Mesothelial cell of epicardium (in vitro differentiated cells): ENCODE data around the gene ACADS. TPM values are rescaled to one million over a fixed set of nuclear protein-coding genes. Genes with fewer than 3 reads are reported as not detected.
A peak's percentile ranks its signal among the peaks of the same experiment; 100 is the strongest.

Source experiments
- DNase-seq, 2 experiments: peaks; one replicate each; pipeline ENCODE4 v3.0.0; 2021; ENCODE audit warnings: low spot score in 2 of 2; ENCODE audit not compliant: unreplicated experiment in 2 of 2
- H3K27ac Mint-ChIP-seq: 2 replicates; pipeline ENCODE4 v1.8.0; 2021; ENCODE audit warnings: mixed read lengths
- H3K27me3 Mint-ChIP-seq: 2 replicates; pipeline ENCODE4 v1.8.0; 2021; ENCODE audit warnings: low read depth, mixed read lengths
- H3K36me3 Mint-ChIP-seq: 2 replicates; pipeline ENCODE4 v1.8.0; 2021; ENCODE audit warnings: mixed read lengths
- H3K4me1 Mint-ChIP-seq: 2 replicates; pipeline ENCODE4 v1.8.0; 2021; ENCODE audit warnings: mixed read lengths
- H3K4me3 Mint-ChIP-seq: 2 replicates; pipeline ENCODE4 v1.8.0; 2021; ENCODE audit warnings: mild to moderate bottlenecking, moderate library complexity, mixed read lengths
- H3K9me3 Mint-ChIP-seq: 2 replicates; pipeline ENCODE4 v1.8.0; 2021; ENCODE audit warnings: mixed read lengths
- total RNA-seq: library from RNA; stranded (reverse); gene quantifications from 3 replicates; pipeline ENCODE4 v1.2.1, GENCODE V29; 2021
- TF ChIP-seq, protein P1 (sequence below): fragments of 200-600 bp; sonication (generic); IDR thresholded peaks from one replicate; pipeline ENCODE4 v1.5.0; 2021; ENCODE audit warnings: antibody characterized with exemption; ENCODE audit not compliant: unreplicated experiment

The ACADS gene
- total RNA-seq, 1 donor from 2014 or later, result 11.9 TPM

DNA sequence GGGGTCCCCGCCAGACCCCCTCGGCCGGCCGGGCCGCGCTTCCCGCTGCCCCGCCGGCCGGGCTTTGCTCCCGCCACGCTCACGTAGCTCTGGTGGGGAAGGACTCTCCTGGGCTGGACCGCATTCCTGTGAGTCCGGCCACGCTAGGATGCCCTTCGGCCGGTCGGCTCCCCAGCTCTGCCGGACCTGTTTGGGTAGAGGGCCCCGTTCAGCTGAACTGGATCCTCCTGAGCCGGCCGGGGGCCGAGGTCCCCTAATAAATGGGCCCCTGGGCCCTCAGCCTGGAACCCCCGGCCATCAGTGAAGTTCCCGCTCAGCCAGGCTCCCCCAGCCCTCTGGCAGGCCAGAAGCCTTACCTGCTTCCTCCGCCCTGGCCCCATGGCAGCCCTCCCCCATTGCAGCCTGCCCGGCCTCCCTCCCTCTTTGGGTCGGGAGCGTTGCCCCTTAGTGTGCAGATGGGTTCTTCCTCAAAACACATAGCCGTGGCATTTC is 14.8 kb upstream of the ACADS start:
- H3K27me3 Mint-ChIP-seq, result no peaks in the 10 kb centered on the region
- H3K4me3 Mint-ChIP-seq, result peak overlapping the region; percentile 71
- peak overlapping the region; percentile 82 for H3K27ac Mint-ChIP-seq
- H3K4me1 Mint-ChIP-seq, result peaks cover 32% of the 10 kb centered on the region
- TF ChIP-seq, protein P1, sequence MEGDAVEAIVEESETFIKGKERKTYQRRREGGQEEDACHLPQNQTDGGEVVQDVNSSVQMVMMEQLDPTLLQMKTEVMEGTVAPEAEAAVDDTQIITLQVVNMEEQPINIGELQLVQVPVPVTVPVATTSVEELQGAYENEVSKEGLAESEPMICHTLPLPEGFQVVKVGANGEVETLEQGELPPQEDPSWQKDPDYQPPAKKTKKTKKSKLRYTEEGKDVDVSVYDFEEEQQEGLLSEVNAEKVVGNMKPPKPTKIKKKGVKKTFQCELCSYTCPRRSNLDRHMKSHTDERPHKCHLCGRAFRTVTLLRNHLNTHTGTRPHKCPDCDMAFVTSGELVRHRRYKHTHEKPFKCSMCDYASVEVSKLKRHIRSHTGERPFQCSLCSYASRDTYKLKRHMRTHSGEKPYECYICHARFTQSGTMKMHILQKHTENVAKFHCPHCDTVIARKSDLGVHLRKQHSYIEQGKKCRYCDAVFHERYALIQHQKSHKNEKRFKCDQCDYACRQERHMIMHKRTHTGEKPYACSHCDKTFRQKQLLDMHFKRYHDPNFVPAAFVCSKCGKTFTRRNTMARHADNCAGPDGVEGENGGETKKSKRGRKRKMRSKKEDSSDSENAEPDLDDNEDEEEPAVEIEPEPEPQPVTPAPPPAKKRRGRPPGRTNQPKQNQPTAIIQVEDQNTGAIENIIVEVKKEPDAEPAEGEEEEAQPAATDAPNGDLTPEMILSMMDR, result no peak
- H3K36me3 Mint-ChIP-seq, result peaks cover 9% of the 10 kb centered on the region
- peak in 1 of 2 experiments; percentile 44 for DNase-seq
- no peaks in the 10 kb centered on the region for H3K9me3 Mint-ChIP-seq

DNA sequence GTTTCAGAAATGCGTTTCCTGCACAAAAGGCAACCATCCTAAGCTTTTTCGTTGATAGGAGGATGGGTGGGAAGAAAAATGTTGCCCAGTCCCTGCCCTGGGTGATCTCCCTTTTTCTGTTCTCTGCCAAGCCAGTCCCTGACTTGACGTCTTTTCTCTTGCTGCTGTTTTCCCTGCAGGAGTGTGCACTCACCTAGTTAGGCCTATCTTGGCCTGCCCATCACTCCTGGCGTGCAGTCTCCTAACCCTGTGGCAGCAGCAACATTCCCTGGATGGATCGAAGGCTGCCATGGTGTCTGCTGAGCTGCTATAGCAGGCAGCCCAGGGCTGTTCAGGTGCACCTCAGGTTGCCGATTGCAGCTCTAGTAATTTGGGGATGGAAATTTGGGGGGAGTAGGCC is 14.2 kb upstream of the ACADS start:
- no peaks in the 10 kb centered on the region for H3K9me3 Mint-ChIP-seq
- H3K36me3 Mint-ChIP-seq, result peaks cover 10% of the 10 kb centered on the region
- H3K27me3 Mint-ChIP-seq, result no peaks in the 10 kb centered on the region

DNA sequence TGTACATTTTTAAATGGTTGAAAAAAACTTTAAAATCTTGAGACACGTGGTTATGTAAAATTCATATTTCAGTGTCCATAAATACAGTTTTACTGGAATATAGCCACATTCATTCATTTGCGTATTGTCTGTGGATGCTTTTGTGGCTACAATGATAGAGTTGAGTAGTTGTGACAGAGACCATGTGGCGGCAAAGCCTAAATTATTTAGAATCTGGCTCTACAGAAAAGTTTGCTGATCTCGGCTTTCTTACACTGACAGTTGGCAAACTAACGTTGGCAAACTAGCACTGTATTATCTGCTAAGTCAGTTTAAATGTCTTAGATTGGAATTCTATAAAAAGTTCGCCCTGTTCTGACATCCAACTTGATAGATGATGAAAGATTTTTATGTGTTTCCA is 13.0 kb upstream of the ACADS start:
- H3K36me3 Mint-ChIP-seq, result peaks cover 13% of the 10 kb centered on the region
- no peaks in the 10 kb centered on the region for H3K9me3 Mint-ChIP-seq
- TF ChIP-seq, protein P1, result no peak
- no peaks in the 10 kb centered on the region for H3K27me3 Mint-ChIP-seq
- no peak overlapping the region for H3K27ac Mint-ChIP-seq
- DNase-seq, result no peak
- peaks cover 32% of the 10 kb centered on the region for H3K4me1 Mint-ChIP-seq
- H3K4me3 Mint-ChIP-seq, result no peak overlapping the region

More for the DNA sequence above, 14.2 kb upstream of the ACADS start:
- DNase-seq, result no peak
- peak overlapping the region; percentile 71 for H3K4me3 Mint-ChIP-seq
- H3K27ac Mint-ChIP-seq, result peak overlapping the region; percentile 79
- TF ChIP-seq, protein P1, result no peak
- H3K4me1 Mint-ChIP-seq, result peaks cover 32% of the 10 kb centered on the region

DNA sequence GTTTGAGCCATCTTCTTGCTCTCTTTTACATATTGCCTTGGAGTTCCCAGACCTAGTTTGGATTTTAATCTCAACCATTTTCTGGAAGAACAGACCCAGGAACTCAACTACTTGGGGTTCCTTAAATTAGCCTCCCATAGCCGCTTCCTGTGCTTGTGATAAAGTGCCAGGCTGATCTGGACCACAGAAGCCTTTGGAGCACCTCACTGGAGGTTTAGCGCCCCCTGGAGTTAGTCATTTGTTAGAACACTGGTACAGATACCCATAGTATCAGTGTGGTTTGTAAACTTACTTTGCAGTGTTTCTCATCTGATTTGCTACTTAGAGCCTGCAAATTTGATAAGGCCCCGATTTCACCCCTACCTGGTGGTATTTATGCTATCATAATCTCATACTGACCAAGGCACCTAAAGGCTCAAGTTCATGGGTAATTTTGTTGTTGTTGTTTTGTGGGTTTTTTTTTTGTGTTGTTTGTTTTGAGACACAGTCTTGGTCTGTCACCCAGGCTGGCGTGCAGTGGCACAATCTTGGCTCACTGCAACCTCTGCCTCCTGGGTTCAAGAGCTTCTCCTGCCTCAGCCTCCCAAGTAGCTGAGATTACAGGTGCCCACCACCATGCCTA is 11.7 kb upstream of the ACADS start:
- Mint-ChIP-seq H3K36me3 (peaks cover 21% of the 10 kb centered on the region), H3K27me3 (no peaks in the 10 kb centered on the region), H3K27ac (peak overlapping the region; percentile 41), H3K4me1 (peaks cover 32% of the 10 kb centered on the region), H3K4me3 (no peak overlapping the region), H3K9me3 (no peaks in the 10 kb centered on the region)
- TF ChIP-seq, protein P1, result peak; percentile 78
- peak in 1 of 2 experiments; percentile 69 for DNase-seq

DNA sequence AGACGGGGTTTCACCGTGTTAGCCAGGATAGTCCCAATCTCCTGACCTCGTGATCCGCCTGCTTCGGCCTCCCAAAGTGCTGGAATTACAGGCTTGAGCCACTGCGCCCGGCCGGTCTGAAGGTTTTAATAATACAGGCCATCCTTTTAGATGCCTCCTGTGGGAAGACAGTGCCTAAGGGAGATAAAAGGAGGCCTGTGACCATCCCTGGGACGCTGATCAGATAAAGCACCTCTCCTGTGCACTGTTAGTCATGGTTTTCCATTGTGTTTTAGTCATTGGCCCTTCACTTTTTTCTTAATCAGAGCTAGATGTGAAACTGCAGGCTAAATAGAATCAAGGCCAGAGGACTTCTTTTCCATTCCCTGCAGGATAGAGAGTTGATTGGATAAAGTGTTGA is 7.6 kb upstream of the ACADS start:
- TF ChIP-seq, protein P1, result no peak
- peaks cover 7% of the 10 kb centered on the region for H3K4me1 Mint-ChIP-seq
- H3K4me3 Mint-ChIP-seq, result no peak overlapping the region
- no peaks in the 10 kb centered on the region for H3K27me3 Mint-ChIP-seq
- H3K36me3 Mint-ChIP-seq, result peaks cover 47% of the 10 kb centered on the region
- H3K27ac Mint-ChIP-seq, result no peak overlapping the region
- DNase-seq, result no peak
- no peaks in the 10 kb centered on the region for H3K9me3 Mint-ChIP-seq
